Activated CD4-positive, alpha-beta T cell treated with anti-CD3 and anti-CD28 coated beads for 48 hours (primary cell): ENCODE measurements around the gene EYS.
"Not testable (repeated sequence)": the region's sequence is repeated elsewhere in the genome, so short reads cannot be mapped to it uniquely, and the experiment has no call there.

Experiments
- DNase-seq: peaks from one replicate; pipeline ENCODE4 v3.0.0-alpha.2; 2020

The EYS gene

GRCh38 chr6:65449926-65450325, 257.1 kb downstream of the EYS start:
- no peak for DNase-seq

GRCh38 chr6:65448866-65449265, 258.2 kb downstream of the EYS start:
- DNase-seq: no peak

GRCh38 chr6:65436281-65436680, 270.7 kb downstream of the EYS start:
- no peak for DNase-seq

- no peak for DNase-seq
Observed at GRCh38 chr6:65416621-65417020, 290.4 kb downstream of the EYS start.

GRCh38 chr6:65410309-65410708, 296.7 kb downstream of the EYS start:
- no peak for DNase-seq

GRCh38 chr6:65402564-65402963, 304.5 kb downstream of the EYS start:
- no peak for DNase-seq

DNA sequence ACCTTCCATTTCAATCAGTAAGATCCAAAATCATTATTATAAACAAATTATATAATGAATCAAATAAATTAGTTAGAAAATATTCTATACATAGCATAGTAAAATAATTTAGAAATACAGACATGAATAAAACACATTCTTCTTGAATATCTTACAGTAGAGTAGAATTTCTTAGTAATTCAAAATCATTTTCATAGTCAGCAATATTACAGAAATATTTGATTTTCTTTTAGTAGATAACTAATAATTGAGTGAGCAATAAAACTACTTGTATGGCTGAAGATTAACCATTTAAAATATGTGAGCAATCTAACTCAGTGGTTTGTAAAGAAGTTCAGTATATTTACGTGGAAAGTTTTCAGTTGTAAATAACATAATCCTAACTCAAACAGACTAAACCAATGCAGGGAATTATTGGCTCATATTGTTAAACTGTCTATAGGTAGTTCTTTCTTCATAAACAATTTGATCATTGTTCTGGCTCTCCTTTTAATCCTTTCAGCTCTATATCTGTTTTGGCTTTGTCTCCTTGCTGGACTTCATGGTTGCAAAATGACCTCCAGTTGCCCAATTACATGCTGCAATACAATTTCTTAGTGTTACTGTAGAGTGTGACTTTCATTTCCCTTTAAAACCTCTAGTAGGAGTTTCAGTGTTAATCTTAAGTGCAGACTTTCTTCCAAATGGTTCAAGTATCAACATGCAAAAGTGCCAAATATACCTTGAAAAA, 307.5 kb downstream of the EYS start:
- no peak for DNase-seq

GRCh38 chr6:65398851-65399250, 308.2 kb downstream of the EYS start:
- DNase-seq: no peak

GRCh38 chr6:65350530-65350929, 356.5 kb downstream of the EYS start:
- DNase-seq: no peak

GRCh38 chr6:65302655-65303054, 404.4 kb downstream of the EYS start:
- not testable (repeated sequence) for DNase-seq

GRCh38 chr6:65299236-65299635, 407.8 kb downstream of the EYS start:
- no peak for DNase-seq

GRCh38 chr6:65295812-65296211, 411.2 kb downstream of the EYS start:
- DNase-seq: no peak

- no peak for DNase-seq
Observed at GRCh38 chr6:65289491-65289890, 417.5 kb downstream of the EYS start.

GRCh38 chr6:65285275-65285674, 421.8 kb downstream of the EYS start:
- DNase-seq: no peak

DNA sequence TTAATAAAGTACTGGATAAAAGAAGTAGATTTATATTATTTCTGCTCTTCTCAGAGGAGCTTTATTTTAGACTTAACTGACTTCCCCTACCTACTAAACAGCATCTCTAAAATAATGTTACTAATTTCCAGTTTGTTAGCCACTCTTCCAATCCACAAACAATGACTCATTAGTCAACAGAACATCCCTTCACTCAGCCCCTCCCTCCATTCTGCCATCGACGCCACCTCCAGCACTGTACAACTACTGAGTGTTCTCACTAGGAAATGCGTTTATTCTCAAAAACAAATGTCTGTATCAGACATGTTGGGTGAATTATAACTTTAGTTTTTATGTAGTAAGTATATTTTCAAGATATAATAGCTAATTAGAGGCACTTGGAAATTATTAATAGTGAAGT, 427.0 kb downstream of the EYS start:
- no peak for DNase-seq

DNA sequence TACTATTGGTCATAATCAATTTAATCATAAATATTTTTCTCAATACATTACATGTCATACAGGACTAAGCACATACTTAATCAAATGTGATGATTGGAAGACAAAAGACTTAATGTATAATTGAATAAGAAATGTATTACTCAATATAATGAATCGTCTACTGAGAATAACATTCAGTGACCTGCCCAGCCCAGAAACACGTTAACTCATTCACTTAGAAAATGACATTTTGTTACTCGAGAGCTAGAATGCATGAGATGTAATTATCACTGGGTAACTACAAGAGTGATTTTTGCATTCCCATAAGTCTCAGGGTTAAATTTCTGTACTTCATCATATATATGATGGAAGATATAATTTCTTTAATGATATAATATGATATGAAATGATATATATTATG, 444.8 kb downstream of the EYS start:
- DNase-seq: no peak

DNA sequence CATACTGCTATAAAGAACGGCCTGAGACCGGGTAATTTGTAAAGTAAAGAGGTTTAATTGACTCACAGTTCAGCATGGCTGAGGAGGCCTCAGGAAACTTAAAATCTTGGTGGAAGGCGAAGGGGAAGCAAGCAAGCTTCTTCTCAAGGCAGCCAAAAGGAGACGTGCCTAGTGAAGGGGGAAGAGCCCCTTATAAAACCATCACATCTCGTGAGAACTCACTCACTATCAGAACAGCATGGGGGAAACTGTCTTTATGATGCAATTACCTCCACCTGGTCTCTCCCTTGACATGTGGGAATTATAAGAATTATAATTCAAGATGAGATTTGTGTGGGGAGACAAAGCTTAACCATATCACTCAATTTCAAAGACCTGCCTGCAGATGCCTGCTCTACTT, 447.0 kb downstream of the EYS start:
- DNase-seq: no peak

GRCh38 chr6:65259059-65259458, 448.0 kb downstream of the EYS start:
- DNase-seq: no peak

GRCh38 chr6:65253041-65253440, 454.0 kb downstream of the EYS start:
- no peak for DNase-seq

- no peak for DNase-seq
Observed at GRCh38 chr6:65248101-65248610, 458.9 kb downstream of the EYS start.

GRCh38 chr6:65231616-65232015, 475.4 kb downstream of the EYS start:
- DNase-seq: no peak

DNA sequence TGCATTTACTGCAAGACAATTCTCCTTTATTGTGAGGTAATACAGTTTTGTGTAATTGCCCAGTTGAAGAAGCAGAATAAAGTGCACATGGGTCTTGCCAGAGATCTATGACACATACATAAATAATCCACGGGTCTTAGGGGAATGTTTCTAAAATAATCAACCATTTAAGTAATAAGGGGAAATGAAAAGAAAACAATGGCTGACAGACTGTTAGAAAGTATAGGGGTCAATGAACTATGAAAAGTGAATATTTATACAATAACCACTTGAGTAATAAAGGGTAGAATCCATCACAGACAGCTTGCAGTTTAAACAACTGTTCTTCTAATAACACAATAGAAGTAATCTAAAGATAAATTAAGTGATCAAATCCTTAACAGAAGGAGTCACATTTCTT, 477.2 kb downstream of the EYS start:
- no peak for DNase-seq

DNA sequence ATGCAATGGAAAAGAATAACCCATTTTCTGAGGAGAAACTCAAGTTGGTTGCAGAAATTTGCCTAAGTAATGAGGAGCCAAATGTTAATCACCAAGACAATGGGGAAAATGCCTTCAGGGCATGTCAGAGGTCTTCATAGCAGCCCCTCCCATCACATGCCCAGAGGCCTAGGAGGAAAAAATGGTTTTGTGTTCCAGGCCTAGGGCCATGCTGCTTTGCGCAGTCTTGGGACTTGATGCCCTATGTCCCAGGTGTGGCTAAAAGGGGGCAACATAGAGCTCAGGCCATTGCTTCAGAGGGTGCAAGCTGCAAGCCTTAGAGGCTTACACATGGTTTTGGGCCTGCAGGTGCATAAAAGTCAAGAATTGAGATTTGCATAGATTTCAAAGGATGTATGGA, 485.9 kb downstream of the EYS start:
- no peak for DNase-seq

DNA sequence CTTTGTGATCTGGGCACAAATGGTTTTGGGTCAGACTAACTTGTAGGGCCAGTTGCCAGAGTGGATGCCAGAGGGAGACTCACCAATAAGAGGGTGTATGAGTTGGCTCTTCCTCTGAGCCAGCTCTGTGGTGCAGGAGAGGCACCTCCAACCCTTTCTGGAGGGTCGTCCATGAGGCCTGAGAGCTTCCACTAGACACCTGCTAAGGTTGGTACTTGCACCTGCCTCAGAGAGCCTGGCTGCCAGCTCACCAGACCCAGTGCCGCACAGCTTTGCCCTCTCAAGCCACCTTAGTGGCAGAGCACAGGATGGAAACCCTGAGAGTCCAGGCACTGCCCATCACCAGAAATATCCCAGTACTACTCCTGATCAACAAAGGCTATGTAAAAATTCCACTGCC, 504.3 kb downstream of the EYS start:
- no peak for DNase-seq

DNA sequence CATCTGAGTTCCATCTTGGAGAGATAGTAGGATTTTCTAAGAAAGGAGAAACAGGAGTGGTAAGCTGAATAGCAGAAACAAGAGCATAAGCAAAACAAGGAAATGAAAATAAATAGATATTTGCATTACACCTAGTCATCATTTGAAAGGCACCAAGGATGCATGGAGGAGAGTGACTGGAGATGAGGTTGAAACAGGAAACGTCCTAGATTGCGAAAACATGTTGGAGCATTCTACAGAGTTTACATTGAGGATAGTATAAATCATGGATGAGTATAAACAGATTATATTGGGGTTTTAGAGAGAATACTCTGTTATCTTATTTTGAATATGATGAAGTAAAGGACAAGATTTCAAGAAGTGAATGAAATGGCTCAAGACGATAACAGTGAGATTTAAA, 507.3 kb downstream of the EYS start:
- DNase-seq: no peak
